GM12875 (cell line): ENCODE measurements around the gene PRKN.

Source experiments
- H3K4me3 ChIP-seq: one replicate; pipeline ENCODE4 v1.5.1; 2011; ENCODE audit warnings: low read depth, low read length, control low read depth
- TF ChIP-seq, protein P1 (sequence below): IDR thresholded peaks from 2 replicates; pipeline ENCODE4 v1.5.1; 2011; ENCODE audit warnings: low read depth, mild to moderate bottlenecking, control low read depth, inconsistent platforms, low read length, moderate library complexity, borderline replicate concordance; ENCODE audit not compliant: insufficient read depth

The PRKN gene

DNA sequence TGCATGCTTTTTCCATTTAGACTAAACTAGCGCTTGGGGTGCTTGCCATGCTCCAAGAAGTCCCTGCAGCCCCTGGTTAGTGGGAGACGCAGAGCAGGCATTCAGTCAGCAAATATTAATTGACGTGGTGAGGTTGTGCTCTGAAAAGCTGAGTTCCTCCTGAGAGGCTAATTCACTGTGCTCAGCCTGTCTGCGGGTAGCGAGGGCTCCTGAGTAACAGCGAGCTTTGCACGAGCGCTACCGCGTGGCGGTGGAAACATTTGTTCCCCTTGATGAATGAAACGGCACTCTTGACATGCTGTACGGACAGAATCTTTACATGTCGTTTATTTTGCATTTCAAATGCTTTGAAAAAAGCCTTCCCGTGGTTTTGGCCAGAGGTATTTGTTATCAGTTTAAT is 1283.1 kb downstream of the PRKN start:
- TF ChIP-seq, protein P1, sequence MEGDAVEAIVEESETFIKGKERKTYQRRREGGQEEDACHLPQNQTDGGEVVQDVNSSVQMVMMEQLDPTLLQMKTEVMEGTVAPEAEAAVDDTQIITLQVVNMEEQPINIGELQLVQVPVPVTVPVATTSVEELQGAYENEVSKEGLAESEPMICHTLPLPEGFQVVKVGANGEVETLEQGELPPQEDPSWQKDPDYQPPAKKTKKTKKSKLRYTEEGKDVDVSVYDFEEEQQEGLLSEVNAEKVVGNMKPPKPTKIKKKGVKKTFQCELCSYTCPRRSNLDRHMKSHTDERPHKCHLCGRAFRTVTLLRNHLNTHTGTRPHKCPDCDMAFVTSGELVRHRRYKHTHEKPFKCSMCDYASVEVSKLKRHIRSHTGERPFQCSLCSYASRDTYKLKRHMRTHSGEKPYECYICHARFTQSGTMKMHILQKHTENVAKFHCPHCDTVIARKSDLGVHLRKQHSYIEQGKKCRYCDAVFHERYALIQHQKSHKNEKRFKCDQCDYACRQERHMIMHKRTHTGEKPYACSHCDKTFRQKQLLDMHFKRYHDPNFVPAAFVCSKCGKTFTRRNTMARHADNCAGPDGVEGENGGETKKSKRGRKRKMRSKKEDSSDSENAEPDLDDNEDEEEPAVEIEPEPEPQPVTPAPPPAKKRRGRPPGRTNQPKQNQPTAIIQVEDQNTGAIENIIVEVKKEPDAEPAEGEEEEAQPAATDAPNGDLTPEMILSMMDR, result no peak
- no peak overlapping the region for H3K4me3 ChIP-seq

DNA sequence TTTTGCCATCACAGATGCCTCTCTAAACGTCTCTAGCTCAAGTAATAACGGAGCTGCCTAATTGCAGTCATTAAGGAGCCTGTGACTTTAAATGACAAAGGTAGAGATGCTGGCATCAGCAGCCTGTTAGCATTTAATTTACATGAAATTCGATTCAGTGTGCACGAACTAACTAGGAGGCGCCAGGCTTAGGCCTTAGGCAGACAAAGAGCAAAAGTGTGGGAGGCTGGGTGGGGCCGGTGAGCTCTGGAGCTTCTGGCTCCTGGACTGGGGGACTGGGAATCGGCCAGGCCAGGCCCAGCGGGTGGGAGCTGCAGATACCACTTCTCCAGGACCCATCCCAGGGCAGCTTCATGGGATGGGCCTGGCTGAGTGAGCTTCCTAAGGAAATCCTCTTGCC is 1283.7 kb downstream of the PRKN start:
- TF ChIP-seq, protein P1, result no peak
- no peak overlapping the region for H3K4me3 ChIP-seq

DNA sequence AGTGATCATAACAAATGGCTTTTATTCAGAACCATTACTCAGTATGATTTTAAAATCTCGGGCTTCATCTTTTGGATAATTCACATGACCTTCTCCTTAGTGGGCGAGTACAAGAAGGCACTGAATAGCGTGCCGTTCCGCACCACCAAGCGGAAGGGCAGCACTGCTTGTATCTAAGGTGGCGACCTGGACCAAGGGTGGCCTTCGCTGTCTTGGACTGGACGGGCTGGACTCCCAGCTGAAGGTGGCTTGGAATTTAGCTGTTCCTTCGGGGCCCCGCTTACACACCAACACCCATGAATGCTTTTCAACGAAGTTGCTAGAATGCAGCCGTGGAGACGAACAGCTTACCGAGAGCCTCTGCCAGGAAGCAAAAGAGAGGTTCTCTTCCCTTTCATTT is 1285.1 kb downstream of the PRKN start:
- TF ChIP-seq, protein P1, result no peak
- no peak overlapping the region for H3K4me3 ChIP-seq

DNA sequence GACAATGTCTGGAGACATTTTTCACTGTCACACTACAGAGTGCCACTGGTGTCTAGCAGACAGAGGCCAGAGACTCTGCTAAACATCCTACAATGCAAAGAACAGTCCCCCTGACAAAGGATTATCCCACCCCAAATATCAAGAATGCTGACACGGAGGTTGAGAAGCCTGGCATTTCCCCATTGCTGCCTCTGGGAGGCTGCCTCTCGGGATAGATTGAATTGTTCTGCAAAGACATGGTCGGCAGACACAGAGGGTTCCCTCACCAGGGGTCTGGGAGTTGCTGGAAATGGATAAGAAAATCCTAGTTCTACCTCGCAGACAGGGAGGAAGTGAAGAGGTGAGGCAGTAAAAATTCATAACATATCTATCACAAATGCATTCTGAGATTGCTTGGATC is 1287.3 kb downstream of the PRKN start:
- TF ChIP-seq, protein P1, result no peak
- no peak overlapping the region for H3K4me3 ChIP-seq

DNA sequence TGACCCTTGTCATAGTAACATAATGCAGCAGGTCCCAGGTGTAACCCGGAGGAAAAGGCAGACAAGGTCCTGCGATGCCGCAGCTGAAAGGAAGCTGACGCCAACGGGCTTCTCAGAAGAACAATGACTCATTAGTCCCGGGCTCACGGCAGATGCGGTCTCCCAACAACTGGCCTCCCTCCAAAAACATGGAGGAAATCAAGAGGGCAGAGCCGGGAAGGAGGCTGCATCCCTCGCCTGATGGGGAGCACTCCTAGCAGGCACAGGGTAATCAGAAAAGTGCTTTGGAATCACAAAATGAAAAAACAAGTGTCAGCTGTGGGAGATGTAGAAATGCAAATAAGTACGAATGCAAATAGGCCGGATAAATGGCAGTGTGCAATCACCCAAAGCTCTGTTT is 1288.5 kb downstream of the PRKN start:
- TF ChIP-seq, protein P1, result no peak
- H3K4me3 ChIP-seq, result no peak overlapping the region

DNA sequence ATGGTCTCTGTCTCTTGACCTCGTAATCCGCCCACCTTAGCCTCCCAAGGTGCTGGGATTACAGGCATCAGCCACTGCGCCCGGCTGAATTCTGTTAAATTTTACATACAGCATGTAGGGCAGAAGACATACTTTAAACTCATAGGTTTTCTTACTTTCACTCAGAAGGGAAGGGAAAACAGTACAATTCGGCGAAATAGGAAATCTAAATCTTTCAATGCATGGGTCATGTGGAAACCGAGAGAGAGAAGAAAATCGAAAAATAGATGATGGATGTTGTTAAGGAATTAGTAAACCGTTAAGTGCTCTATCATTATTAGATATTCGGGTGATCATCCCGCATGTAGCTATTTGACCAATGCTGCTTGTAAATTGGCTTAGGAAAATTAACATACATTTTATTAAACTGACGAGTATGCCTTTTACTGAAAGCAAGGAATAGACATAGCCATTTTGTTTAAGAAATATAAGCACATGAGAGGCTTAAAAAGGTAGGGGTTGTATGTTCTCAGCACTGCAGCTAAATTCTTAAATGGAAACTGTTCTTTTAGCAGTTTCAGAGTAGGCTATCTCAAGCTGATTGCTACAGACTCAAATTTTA is 1289.0 kb downstream of the PRKN start:
- H3K4me3 ChIP-seq, result no peak overlapping the region
- TF ChIP-seq, protein P1, result no peak

DNA sequence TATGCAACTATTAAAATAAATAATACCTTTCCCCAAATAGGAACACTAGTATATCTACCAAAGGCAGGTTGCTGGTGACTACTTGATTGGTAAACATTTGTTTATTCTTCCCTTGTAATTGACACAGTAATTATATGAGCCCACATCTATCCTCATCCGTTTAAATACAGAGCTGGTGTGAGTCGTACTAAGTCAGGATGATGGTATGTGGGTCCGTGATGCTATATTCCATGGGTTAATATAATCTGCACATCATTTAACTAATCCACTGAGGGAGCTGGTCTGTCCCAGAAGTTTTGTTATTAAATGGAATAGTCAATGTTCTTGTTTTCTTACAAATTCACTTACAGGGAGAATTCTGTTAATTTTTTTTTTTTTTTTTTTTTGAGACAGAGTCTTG is 1289.7 kb downstream of the PRKN start:
- TF ChIP-seq, protein P1, result no peak
- no peak overlapping the region for H3K4me3 ChIP-seq
